Thyroid gland (tissue), 4 donors: ENCODE measurements around the gene HSPH1.

Experiments
- POLR2A ChIP-seq, 2 donors: fragments of 450-650 bp; IDR thresholded peaks; one replicate each; pipeline ENCODE4 v1.6.1; 2017; ENCODE audit warnings: antibody characterized with exemption in 2 of 2, mild to moderate bottlenecking in 2 of 2, moderate library complexity in 1 of 2
- TF ChIP-seq, protein P1 (sequence below), 6 experiments: fragments of 200-600 bp in 3 of 6; fragments of 450-650 bp in 3 of 6; sonication (generic) in 3 of 6; IDR thresholded peaks; one replicate each; pipeline ENCODE4 v1.5.1; 2016 to 2019; ENCODE audit warnings: antibody characterized with exemption in 6 of 6, mild to moderate bottlenecking in 2 of 6, inconsistent platforms in 1 of 6, moderate library complexity in 1 of 6

DNA sequence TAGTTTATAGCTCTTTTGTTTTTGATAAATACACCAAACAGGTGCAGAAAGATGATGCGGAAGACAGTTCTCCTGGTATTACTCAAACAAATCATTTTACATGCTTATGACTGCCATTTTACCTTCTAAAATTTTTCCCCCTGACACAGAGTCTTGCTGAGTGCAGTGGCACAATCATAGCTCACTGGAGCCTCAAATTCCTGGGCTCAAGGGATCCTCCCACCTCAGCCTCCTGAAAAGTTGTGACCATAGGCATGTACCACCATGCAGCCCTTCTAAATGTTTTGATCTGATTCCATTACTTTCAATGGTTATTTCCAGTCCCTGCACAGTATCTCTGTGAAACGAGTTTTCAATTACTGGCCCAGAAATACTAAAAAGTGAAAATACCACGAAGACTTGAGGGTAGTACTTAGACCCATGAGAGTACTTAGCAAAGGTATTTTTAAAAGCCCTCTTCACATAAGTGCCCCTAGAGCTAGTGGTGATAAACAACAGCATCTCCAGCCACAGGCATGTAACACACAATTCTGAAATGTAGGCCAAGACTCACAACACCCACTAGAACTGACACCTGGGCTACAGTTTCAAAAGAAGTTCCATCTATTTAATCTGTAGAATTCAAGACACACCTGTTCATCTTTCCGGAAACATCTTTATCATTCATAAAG lies 11.3 kb downstream of the HSPH1 start:
- TF ChIP-seq, protein P1, sequence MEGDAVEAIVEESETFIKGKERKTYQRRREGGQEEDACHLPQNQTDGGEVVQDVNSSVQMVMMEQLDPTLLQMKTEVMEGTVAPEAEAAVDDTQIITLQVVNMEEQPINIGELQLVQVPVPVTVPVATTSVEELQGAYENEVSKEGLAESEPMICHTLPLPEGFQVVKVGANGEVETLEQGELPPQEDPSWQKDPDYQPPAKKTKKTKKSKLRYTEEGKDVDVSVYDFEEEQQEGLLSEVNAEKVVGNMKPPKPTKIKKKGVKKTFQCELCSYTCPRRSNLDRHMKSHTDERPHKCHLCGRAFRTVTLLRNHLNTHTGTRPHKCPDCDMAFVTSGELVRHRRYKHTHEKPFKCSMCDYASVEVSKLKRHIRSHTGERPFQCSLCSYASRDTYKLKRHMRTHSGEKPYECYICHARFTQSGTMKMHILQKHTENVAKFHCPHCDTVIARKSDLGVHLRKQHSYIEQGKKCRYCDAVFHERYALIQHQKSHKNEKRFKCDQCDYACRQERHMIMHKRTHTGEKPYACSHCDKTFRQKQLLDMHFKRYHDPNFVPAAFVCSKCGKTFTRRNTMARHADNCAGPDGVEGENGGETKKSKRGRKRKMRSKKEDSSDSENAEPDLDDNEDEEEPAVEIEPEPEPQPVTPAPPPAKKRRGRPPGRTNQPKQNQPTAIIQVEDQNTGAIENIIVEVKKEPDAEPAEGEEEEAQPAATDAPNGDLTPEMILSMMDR (IDR thresholded peaks at IDR 0.05): peak in 1 of 6 experiments; percentile 12
- TF ChIP-seq POLR2A (IDR thresholded peaks at IDR 0.05): no peak
